ENCODE results near the gene DGKI. TPM values are rescaled to one million over a fixed set of nuclear protein-coding genes. Genes with fewer than 3 reads are reported as not detected.

Gene DGKI
- polyA plus RNA-seq, 2 donors: 0.09 to 0.12 TPM

- no peaks in the 10 kb centered on the region for H3K4me1 ChIP-seq (ENCODE audit: control insufficient read depth in 2 of 2, insufficient read depth in 2 of 2, low read length in 1 of 2)
- no peaks in the 10 kb centered on the region for H3K36me3 ChIP-seq (ENCODE audit: control insufficient read depth in 2 of 2, insufficient read depth in 2 of 2, low read length in 1 of 2)
- no peaks in the 10 kb centered on the region for H3K9me3 ChIP-seq (ENCODE audit: control insufficient read depth in 2 of 2, insufficient read depth in 1 of 2, low read depth in 1 of 2, low read length in 1 of 2)
- no peak overlapping the region for H3K4me3 ChIP-seq (ENCODE audit: low read depth in 1 of 2, low read length in 2 of 2)
- no peaks in the 10 kb centered on the region for H3K27me3 ChIP-seq (ENCODE audit: control insufficient read depth in 1 of 2, insufficient read depth in 2 of 2, low read length in 2 of 2)
- no peak overlapping the region for H3K27ac ChIP-seq (ENCODE audit: low read depth in 2 of 2, low read length in 1 of 2)
- WGBS, 2 donors: 60 to 71% methylated on average over 1 of the region's 1 CpG
Measured at GRCh38 chr7:137390076-137390475, 456.7 kb downstream of the DGKI start.

GRCh38 chr7:137388916-137389315 lies 457.9 kb downstream of the DGKI start:
- Histone ChIP-seq H3K27me3 (ENCODE audit: control insufficient read depth in 1 of 2, insufficient read depth in 2 of 2, low read length in 2 of 2) (no peaks in the 10 kb centered on the region), H3K36me3 (ENCODE audit: control insufficient read depth in 2 of 2, insufficient read depth in 2 of 2, low read length in 1 of 2) (no peaks in the 10 kb centered on the region), H3K4me3 (ENCODE audit: low read depth in 1 of 2, low read length in 2 of 2) (no peak overlapping the region), H3K27ac (ENCODE audit: low read depth in 2 of 2, low read length in 1 of 2) (no peak overlapping the region), H3K4me1 (ENCODE audit: control insufficient read depth in 2 of 2, insufficient read depth in 2 of 2, low read length in 1 of 2) (no peaks in the 10 kb centered on the region), H3K9me3 (ENCODE audit: control insufficient read depth in 2 of 2, insufficient read depth in 1 of 2, low read depth in 1 of 2, low read length in 1 of 2) (no peaks in the 10 kb centered on the region)
- WGBS, 2 donors: 75 to 80% methylated on average over 1 of the region's 1 CpG

- H3K4me3 ChIP-seq (ENCODE audit: low read depth in 1 of 2, low read length in 2 of 2): no peak overlapping the region
- H3K27me3 ChIP-seq (ENCODE audit: control insufficient read depth in 1 of 2, insufficient read depth in 2 of 2, low read length in 2 of 2): no peaks in the 10 kb centered on the region
- H3K27ac ChIP-seq (ENCODE audit: low read depth in 2 of 2, low read length in 1 of 2): no peak overlapping the region
- WGBS, 2 donors: 38 to 42% methylated on average over 1 of the region's 1 CpG
- no peaks in the 10 kb centered on the region for H3K4me1 ChIP-seq (ENCODE audit: control insufficient read depth in 2 of 2, insufficient read depth in 2 of 2, low read length in 1 of 2)
- no peaks in the 10 kb centered on the region for H3K36me3 ChIP-seq (ENCODE audit: control insufficient read depth in 2 of 2, insufficient read depth in 2 of 2, low read length in 1 of 2)
- no peaks in the 10 kb centered on the region for H3K9me3 ChIP-seq (ENCODE audit: control insufficient read depth in 2 of 2, insufficient read depth in 1 of 2, low read depth in 1 of 2, low read length in 1 of 2)
Measured at GRCh38 chr7:137386966-137387365, 459.8 kb downstream of the DGKI start.

- Histone ChIP-seq H3K9me3 (ENCODE audit: control insufficient read depth in 2 of 2, insufficient read depth in 1 of 2, low read depth in 1 of 2, low read length in 1 of 2) (no peaks in the 10 kb centered on the region), H3K27me3 (ENCODE audit: control insufficient read depth in 1 of 2, insufficient read depth in 2 of 2, low read length in 2 of 2) (no peaks in the 10 kb centered on the region), H3K36me3 (ENCODE audit: control insufficient read depth in 2 of 2, insufficient read depth in 2 of 2, low read length in 1 of 2) (no peaks in the 10 kb centered on the region), H3K4me3 (ENCODE audit: low read depth in 1 of 2, low read length in 2 of 2) (no peak overlapping the region), H3K27ac (ENCODE audit: low read depth in 2 of 2, low read length in 1 of 2) (no peak overlapping the region), H3K4me1 (ENCODE audit: control insufficient read depth in 2 of 2, insufficient read depth in 2 of 2, low read length in 1 of 2) (no peaks in the 10 kb centered on the region)
- WGBS, 2 donors: 22 to 47% methylated on average over 1 of the region's 1 CpG
Measured at GRCh38 chr7:137381045-137381444, 465.7 kb downstream of the DGKI start.

GRCh38 chr7:137373507-137373906 lies 473.3 kb downstream of the DGKI start:
- Histone ChIP-seq H3K4me1 (ENCODE audit: control insufficient read depth in 2 of 2, insufficient read depth in 2 of 2, low read length in 1 of 2) (no peaks in the 10 kb centered on the region), H3K4me3 (ENCODE audit: low read depth in 1 of 2, low read length in 2 of 2) (no peak overlapping the region), H3K27me3 (ENCODE audit: control insufficient read depth in 1 of 2, insufficient read depth in 2 of 2, low read length in 2 of 2) (no peaks in the 10 kb centered on the region), H3K9me3 (ENCODE audit: control insufficient read depth in 2 of 2, insufficient read depth in 1 of 2, low read depth in 1 of 2, low read length in 1 of 2) (no peaks in the 10 kb centered on the region), H3K36me3 (ENCODE audit: control insufficient read depth in 2 of 2, insufficient read depth in 2 of 2, low read length in 1 of 2) (no peaks in the 10 kb centered on the region), H3K27ac (ENCODE audit: low read depth in 2 of 2, low read length in 1 of 2) (no peak overlapping the region)
- 61 to 65% methylated on average over 2 of the region's 2 CpGs for WGBS, 2 donors

GRCh38 chr7:137371616-137372015 lies 475.2 kb downstream of the DGKI start:
- Histone ChIP-seq H3K9me3 (ENCODE audit: control insufficient read depth in 2 of 2, insufficient read depth in 1 of 2, low read depth in 1 of 2, low read length in 1 of 2) (no peaks in the 10 kb centered on the region), H3K4me1 (ENCODE audit: control insufficient read depth in 2 of 2, insufficient read depth in 2 of 2, low read length in 1 of 2) (no peaks in the 10 kb centered on the region), H3K4me3 (ENCODE audit: low read depth in 1 of 2, low read length in 2 of 2) (no peak overlapping the region), H3K36me3 (ENCODE audit: control insufficient read depth in 2 of 2, insufficient read depth in 2 of 2, low read length in 1 of 2) (no peaks in the 10 kb centered on the region), H3K27ac (ENCODE audit: low read depth in 2 of 2, low read length in 1 of 2) (no peak overlapping the region), H3K27me3 (ENCODE audit: control insufficient read depth in 1 of 2, insufficient read depth in 2 of 2, low read length in 2 of 2) (no peaks in the 10 kb centered on the region)
- WGBS, 2 donors: 74 to 77% methylated on average over 2 of the region's 2 CpGs

- H3K27me3 ChIP-seq (ENCODE audit: control insufficient read depth in 1 of 2, insufficient read depth in 2 of 2, low read length in 2 of 2): no peaks in the 10 kb centered on the region
- WGBS, 2 donors: 86 to 87% methylated on average over 5 of the region's 5 CpGs
- no peaks in the 10 kb centered on the region for H3K4me1 ChIP-seq (ENCODE audit: control insufficient read depth in 2 of 2, insufficient read depth in 2 of 2, low read length in 1 of 2)
- no peak overlapping the region for H3K4me3 ChIP-seq (ENCODE audit: low read depth in 1 of 2, low read length in 2 of 2)
- H3K36me3 ChIP-seq (ENCODE audit: control insufficient read depth in 2 of 2, insufficient read depth in 2 of 2, low read length in 1 of 2): no peaks in the 10 kb centered on the region
- H3K27ac ChIP-seq (ENCODE audit: low read depth in 2 of 2, low read length in 1 of 2): no peak overlapping the region
- H3K9me3 ChIP-seq (ENCODE audit: control insufficient read depth in 2 of 2, insufficient read depth in 1 of 2, low read depth in 1 of 2, low read length in 1 of 2): peaks cover 0 to 2% of the 10 kb centered on the region in 2 donors
Measured at GRCh38 chr7:137366995-137367394, 479.8 kb downstream of the DGKI start.

GRCh38 chr7:137363683-137364082 lies 483.1 kb downstream of the DGKI start:
- H3K27me3 ChIP-seq (ENCODE audit: control insufficient read depth in 1 of 2, insufficient read depth in 2 of 2, low read length in 2 of 2): no peaks in the 10 kb centered on the region
- H3K9me3 ChIP-seq (ENCODE audit: control insufficient read depth in 2 of 2, insufficient read depth in 1 of 2, low read depth in 1 of 2, low read length in 1 of 2): peaks cover 0 to 2% of the 10 kb centered on the region in 2 donors
- H3K4me3 ChIP-seq (ENCODE audit: low read depth in 1 of 2, low read length in 2 of 2): no peak overlapping the region
- no peaks in the 10 kb centered on the region for H3K4me1 ChIP-seq (ENCODE audit: control insufficient read depth in 2 of 2, insufficient read depth in 2 of 2, low read length in 1 of 2)
- no peak overlapping the region for H3K27ac ChIP-seq (ENCODE audit: low read depth in 2 of 2, low read length in 1 of 2)
- WGBS, 2 donors: 88 to 96% methylated on average over 6 of the region's 6 CpGs
- H3K36me3 ChIP-seq (ENCODE audit: control insufficient read depth in 2 of 2, insufficient read depth in 2 of 2, low read length in 1 of 2): no peaks in the 10 kb centered on the region

GRCh38 chr7:137360087-137360679 lies 486.6 kb downstream of the DGKI start:
- Histone ChIP-seq H3K36me3 (ENCODE audit: control insufficient read depth in 2 of 2, insufficient read depth in 2 of 2, low read length in 1 of 2) (no peaks in the 10 kb centered on the region), H3K4me3 (ENCODE audit: low read depth in 1 of 2, low read length in 2 of 2) (no peak overlapping the region), H3K27me3 (ENCODE audit: control insufficient read depth in 1 of 2, insufficient read depth in 2 of 2, low read length in 2 of 2) (no peaks in the 10 kb centered on the region), H3K27ac (ENCODE audit: low read depth in 2 of 2, low read length in 1 of 2) (no peak overlapping the region), H3K4me1 (ENCODE audit: control insufficient read depth in 2 of 2, insufficient read depth in 2 of 2, low read length in 1 of 2) (no peaks in the 10 kb centered on the region), H3K9me3 (ENCODE audit: control insufficient read depth in 2 of 2, insufficient read depth in 1 of 2, low read depth in 1 of 2, low read length in 1 of 2) (peaks cover 0 to 2% of the 10 kb centered on the region in 2 donors)
- WGBS, 2 donors: 47 to 68% methylated on average over 1 of the region's 1 CpG

GRCh38 chr7:137354961-137355360 lies 491.8 kb downstream of the DGKI start:
- H3K27ac ChIP-seq (ENCODE audit: low read depth in 2 of 2, low read length in 1 of 2): no peak overlapping the region
- H3K27me3 ChIP-seq (ENCODE audit: control insufficient read depth in 1 of 2, insufficient read depth in 2 of 2, low read length in 2 of 2): no peaks in the 10 kb centered on the region

More at GRCh38 chr7:137354961-137355360, 491.8 kb downstream of the DGKI start:
- Histone ChIP-seq H3K36me3 (ENCODE audit: control insufficient read depth in 2 of 2, insufficient read depth in 2 of 2, low read length in 1 of 2) (no peaks in the 10 kb centered on the region), H3K4me3 (ENCODE audit: low read depth in 1 of 2, low read length in 2 of 2) (no peak overlapping the region), H3K9me3 (ENCODE audit: control insufficient read depth in 2 of 2, insufficient read depth in 1 of 2, low read depth in 1 of 2, low read length in 1 of 2) (no peaks in the 10 kb centered on the region), H3K4me1 (ENCODE audit: control insufficient read depth in 2 of 2, insufficient read depth in 2 of 2, low read length in 1 of 2) (no peaks in the 10 kb centered on the region)
